ENCODE measurements around the gene SH3PXD2A.

Gene SH3PXD2A

DNA sequence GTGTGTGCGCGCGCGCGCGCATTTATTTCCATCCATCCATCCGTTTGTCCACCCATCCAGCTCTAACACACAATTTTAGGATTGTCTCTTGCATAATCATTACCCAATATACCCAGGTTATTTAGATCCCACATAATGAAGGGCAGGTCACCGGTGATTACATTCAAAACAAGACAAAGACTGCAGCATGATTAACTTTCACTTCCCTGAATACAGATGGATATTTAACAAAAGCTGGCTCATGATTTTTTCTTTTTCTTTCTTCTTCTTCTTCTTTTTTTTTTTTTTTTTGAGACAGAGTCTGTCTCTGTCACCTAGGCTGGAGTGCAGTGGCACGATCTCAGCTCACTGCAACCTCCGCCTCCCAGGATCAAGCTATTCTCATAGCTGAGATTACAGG, 86.2 kb downstream of the SH3PXD2A start:
- Histone ChIP-seq H3K4me1 (peaks cover 8% of the 10 kb centered on the region), H3K4me2 (ENCODE audit: low read length) (no peak overlapping the region), H2AFZ (no peak overlapping the region), H3K9me3 (ENCODE audit: control insufficient read depth, low read length) (no peaks in the 10 kb centered on the region), H3K79me2 (no peaks in the 10 kb centered on the region), H3K27ac (no peak overlapping the region), H3K4me3 (ENCODE audit: low read depth, low read length) (no peak overlapping the region), H3K36me3 (ENCODE audit: control insufficient read depth, insufficient read depth, low read length) (no peaks in the 10 kb centered on the region), H3K27me3 (ENCODE audit: control insufficient read depth, insufficient read depth, low read length) (no peaks in the 10 kb centered on the region), H3K9ac (no peak overlapping the region)
- TF ChIP-seq, protein P1, sequence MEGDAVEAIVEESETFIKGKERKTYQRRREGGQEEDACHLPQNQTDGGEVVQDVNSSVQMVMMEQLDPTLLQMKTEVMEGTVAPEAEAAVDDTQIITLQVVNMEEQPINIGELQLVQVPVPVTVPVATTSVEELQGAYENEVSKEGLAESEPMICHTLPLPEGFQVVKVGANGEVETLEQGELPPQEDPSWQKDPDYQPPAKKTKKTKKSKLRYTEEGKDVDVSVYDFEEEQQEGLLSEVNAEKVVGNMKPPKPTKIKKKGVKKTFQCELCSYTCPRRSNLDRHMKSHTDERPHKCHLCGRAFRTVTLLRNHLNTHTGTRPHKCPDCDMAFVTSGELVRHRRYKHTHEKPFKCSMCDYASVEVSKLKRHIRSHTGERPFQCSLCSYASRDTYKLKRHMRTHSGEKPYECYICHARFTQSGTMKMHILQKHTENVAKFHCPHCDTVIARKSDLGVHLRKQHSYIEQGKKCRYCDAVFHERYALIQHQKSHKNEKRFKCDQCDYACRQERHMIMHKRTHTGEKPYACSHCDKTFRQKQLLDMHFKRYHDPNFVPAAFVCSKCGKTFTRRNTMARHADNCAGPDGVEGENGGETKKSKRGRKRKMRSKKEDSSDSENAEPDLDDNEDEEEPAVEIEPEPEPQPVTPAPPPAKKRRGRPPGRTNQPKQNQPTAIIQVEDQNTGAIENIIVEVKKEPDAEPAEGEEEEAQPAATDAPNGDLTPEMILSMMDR (IDR thresholded peaks at IDR 0.05), result no peak

DNA sequence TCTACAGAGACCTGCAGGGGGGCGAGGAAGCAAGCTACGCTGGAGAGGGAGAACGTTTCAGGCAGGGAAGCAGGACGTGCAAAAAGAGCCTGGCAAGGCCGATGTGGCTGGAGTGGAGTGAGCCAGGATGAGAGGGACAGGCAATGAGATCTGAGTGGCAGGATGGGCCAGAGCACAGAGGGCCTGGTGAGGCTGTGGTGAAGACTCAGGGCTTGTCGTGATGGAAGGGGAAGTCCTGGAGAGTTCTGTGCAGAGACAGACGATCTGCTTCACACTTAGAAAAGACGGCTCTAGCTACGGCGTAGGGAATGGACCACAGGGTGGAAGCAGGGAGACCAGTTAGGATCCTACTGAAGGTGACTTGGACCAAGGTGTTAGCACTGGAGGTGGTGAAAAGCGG, 87.0 kb downstream of the SH3PXD2A start:
- Histone ChIP-seq H3K36me3 (ENCODE audit: control insufficient read depth, insufficient read depth, low read length) (no peaks in the 10 kb centered on the region), H3K79me2 (no peaks in the 10 kb centered on the region), H3K4me3 (ENCODE audit: low read depth, low read length) (no peak overlapping the region), H3K27ac (no peak overlapping the region), H3K9ac (no peak overlapping the region), H3K27me3 (ENCODE audit: control insufficient read depth, insufficient read depth, low read length) (no peaks in the 10 kb centered on the region), H2AFZ (no peak overlapping the region), H3K4me1 (peaks cover 8% of the 10 kb centered on the region), H3K4me2 (ENCODE audit: low read length) (no peak overlapping the region), H3K9me3 (ENCODE audit: control insufficient read depth, low read length) (no peaks in the 10 kb centered on the region)
- TF ChIP-seq, protein P1 (IDR thresholded peaks at IDR 0.05), result no peak

DNA sequence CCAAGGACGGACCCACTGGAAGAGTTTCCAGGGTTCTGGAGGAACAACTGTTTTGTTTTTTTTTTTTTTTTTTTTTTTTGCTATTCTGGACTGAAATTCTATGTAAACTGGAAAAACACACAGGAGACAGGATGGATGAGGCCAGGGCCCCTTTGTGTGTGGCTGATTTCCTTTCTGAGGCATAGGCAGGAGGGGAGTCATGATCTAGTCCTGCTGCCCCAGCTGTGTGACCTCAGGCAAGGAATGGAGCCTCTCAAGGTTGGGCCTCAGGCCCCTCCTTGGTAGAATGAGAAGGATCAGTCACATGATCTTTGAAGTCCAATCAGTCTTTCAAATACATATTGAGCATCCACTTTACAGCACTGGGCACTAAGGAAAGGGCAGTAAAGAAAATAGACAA, 87.6 kb downstream of the SH3PXD2A start:
- no peaks in the 10 kb centered on the region for H3K79me2 ChIP-seq
- H3K4me1 ChIP-seq, result peaks cover 8% of the 10 kb centered on the region

DNA sequence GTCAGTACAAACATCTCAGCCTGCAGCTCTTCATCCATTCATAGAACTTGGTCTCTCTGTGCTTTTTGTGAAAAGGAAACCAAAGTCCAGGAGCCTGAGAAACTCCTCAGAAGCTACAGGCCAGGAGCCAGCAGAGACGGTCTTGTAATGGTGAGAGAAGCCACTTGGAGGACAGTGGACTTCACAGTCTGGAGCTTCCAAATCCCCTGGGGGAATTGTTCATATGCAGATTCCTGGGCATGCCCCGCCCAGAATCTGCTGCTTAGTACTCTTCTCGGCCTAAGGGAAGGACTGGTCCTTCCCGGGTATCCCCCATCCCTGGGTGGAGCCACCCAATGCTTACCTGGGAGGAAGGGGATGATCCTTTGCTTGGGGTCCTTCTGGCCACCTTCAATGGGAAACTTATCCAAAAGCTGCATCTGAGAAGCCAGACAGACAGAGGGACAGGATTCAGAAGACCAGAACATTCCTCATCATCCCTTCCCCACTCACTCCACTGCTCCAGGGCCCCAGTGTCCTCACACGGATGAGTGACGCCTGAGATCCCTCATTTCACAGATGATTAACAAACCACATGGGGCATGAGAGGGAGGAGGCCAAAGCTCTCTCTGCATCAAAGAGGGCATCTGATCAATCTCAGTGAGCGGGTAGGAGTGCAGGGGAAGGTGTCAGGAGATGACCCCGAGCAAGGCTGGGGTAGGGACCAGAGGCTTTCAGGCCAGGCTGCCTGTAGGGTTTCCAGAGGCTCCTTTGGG, 88.4 kb downstream of the SH3PXD2A start:
- no peak overlapping the region for H3K27ac ChIP-seq
- TF ChIP-seq, protein P1 (IDR thresholded peaks at IDR 0.05), result no peak
- no peak overlapping the region for H3K4me3 ChIP-seq (ENCODE audit: low read depth, low read length)
- no peak overlapping the region for H3K4me2 ChIP-seq (ENCODE audit: low read length)
- H3K4me1 ChIP-seq, result peaks cover 3% of the 10 kb centered on the region
- no peak overlapping the region for H2AFZ ChIP-seq
- H3K9me3 ChIP-seq (ENCODE audit: control insufficient read depth, low read length), result no peaks in the 10 kb centered on the region
- no peaks in the 10 kb centered on the region for H3K27me3 ChIP-seq (ENCODE audit: control insufficient read depth, insufficient read depth, low read length)
- H3K79me2 ChIP-seq, result no peaks in the 10 kb centered on the region
- no peaks in the 10 kb centered on the region for H3K36me3 ChIP-seq (ENCODE audit: control insufficient read depth, insufficient read depth, low read length)
- H3K9ac ChIP-seq, result no peak overlapping the region

More for the DNA sequence above, 87.6 kb downstream of the SH3PXD2A start:
- no peaks in the 10 kb centered on the region for H3K36me3 ChIP-seq (ENCODE audit: control insufficient read depth, insufficient read depth, low read length)
- H3K4me2 ChIP-seq (ENCODE audit: low read length), result no peak overlapping the region
- H3K4me3 ChIP-seq (ENCODE audit: low read depth, low read length), result no peak overlapping the region
- TF ChIP-seq, protein P1 (IDR thresholded peaks at IDR 0.05), result no peak
- no peak overlapping the region for H3K27ac ChIP-seq
- no peaks in the 10 kb centered on the region for H3K9me3 ChIP-seq (ENCODE audit: control insufficient read depth, low read length)
- H3K27me3 ChIP-seq (ENCODE audit: control insufficient read depth, insufficient read depth, low read length), result no peaks in the 10 kb centered on the region
- H2AFZ ChIP-seq, result no peak overlapping the region
- no peak overlapping the region for H3K9ac ChIP-seq

DNA sequence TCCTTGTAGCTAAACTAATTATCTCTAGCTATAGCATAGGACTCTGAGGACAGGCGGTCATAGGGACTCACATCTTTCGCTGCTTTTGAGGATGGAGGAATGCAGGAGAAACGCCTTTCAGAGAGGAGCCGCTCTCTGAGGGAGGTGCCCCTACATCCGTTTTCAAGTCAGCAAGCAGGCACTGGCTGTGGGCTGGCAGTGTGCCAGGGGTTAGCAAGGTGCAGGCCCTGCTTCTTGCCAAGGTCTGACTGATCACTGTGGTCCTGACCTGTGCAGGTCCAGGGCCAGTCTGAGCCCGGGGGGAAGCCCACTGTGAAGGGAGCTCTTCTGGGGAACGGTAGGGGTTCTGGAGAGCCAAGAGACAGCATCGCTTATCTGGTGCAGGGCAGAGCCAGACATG, 89.4 kb downstream of the SH3PXD2A start:
- Histone ChIP-seq H3K79me2 (no peaks in the 10 kb centered on the region), H3K4me3 (ENCODE audit: low read depth, low read length) (no peak overlapping the region), H3K36me3 (ENCODE audit: control insufficient read depth, insufficient read depth, low read length) (no peaks in the 10 kb centered on the region), H3K9me3 (ENCODE audit: control insufficient read depth, low read length) (no peaks in the 10 kb centered on the region), H3K9ac (no peak overlapping the region), H3K4me1 (peaks cover 2% of the 10 kb centered on the region), H3K27me3 (ENCODE audit: control insufficient read depth, insufficient read depth, low read length) (no peaks in the 10 kb centered on the region), H2AFZ (no peak overlapping the region), H3K27ac (no peak overlapping the region), H3K4me2 (ENCODE audit: low read length) (no peak overlapping the region)
- TF ChIP-seq, protein P1 (IDR thresholded peaks at IDR 0.05), result no peak

Measured in parathyroid adenoma (tissue), 2 donors.